Activated T-cell treated with anti-CD3 and anti-CD28 coated beads for 24 hours (primary cell): ENCODE data around the gene EBF3.

ENCODE experiments used
- DNase-seq: peaks from one replicate; pipeline ENCODE4 v3.0.0-alpha.2; 2020; ENCODE audit warnings: low read depth

Gene EBF3

DNA sequence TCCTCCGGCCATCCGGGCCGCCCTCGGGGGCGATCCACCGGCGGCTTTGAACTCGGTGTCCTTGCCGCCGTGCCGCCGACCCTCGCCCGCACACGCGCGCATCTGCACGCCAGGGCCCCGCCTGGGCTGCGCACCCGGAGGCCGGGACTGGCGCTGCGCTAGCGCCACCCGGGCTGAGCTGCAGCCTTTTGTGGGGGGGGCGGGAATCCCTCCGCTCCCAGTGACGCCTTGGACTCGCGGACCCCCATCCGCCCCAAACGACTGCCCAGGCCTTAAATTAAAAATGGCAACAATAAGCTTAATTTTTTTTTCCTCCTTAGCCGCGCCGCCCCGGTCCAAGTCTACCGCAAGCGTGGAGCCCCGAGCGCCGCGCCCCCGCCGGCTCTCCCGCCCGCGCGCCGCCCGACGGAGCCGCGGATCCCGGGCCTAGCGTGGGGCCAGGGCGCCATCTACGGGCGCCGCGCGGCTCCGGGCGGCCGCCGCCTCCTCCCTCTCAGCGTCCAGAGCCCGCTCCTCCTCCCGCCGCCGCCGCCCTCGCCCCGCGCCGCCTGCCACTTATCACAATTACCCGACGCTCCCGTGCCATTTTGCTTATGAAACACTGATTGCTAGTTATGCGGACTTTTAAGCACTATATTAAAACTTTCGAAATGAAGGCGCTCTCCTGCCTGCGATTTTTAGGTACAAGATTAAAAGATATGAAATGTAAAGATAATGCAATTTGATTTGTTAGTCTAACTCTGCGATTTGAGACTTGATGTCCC is 7.5 kb upstream of the EBF3 start:
- peak; percentile 40 for DNase-seq

- no peak for DNase-seq
Measured at GRCh38 chr10:129970465-129971364, 6.6 kb upstream of the EBF3 start.

DNA sequence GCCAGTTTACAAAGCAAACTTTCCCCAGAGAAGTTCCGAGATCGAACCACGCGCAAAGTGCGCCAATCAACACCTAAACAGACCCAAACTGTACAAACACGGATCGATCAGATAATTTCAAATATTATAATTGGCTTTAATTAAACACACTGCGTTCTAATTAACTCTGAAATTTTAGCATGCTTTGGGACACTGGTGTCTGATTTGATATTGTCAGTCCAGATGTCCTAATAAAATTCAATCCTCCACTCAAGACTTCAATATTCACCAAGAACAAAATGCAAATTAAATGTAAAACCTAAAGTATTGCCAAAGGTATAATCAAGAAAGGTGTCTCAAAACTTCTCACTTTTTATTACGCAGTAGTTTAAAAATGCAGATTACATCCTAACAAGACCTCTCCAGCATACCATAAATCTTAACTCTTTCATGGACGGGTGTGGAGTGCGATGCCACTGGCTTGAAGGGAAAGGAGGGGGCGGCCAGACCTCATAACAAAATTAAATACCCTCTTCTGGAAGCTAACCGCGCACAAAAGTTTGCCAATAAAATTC is 5.9 kb upstream of the EBF3 start:
- DNase-seq, result no peak

- no peak for DNase-seq
Measured at GRCh38 chr10:129969184-129969910, 5.3 kb upstream of the EBF3 start.

DNA sequence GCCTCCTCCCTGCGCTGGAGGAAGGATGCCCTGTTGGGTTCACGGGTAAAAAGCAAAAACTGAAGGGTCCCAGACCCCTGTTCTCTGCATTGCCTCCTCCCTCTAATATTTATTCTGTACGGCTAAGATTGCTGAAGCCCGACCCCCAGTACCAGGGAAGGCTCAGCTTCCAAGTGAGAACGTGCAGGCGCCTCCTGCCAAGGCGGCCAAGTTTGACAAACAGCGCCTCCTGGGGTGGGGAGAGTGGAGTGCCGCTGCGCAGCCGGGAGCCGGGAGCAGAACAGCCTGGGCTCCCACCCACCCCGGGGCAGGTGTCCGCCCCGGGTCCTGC is 4.7 kb upstream of the EBF3 start:
- peak; percentile 39 for DNase-seq

DNA sequence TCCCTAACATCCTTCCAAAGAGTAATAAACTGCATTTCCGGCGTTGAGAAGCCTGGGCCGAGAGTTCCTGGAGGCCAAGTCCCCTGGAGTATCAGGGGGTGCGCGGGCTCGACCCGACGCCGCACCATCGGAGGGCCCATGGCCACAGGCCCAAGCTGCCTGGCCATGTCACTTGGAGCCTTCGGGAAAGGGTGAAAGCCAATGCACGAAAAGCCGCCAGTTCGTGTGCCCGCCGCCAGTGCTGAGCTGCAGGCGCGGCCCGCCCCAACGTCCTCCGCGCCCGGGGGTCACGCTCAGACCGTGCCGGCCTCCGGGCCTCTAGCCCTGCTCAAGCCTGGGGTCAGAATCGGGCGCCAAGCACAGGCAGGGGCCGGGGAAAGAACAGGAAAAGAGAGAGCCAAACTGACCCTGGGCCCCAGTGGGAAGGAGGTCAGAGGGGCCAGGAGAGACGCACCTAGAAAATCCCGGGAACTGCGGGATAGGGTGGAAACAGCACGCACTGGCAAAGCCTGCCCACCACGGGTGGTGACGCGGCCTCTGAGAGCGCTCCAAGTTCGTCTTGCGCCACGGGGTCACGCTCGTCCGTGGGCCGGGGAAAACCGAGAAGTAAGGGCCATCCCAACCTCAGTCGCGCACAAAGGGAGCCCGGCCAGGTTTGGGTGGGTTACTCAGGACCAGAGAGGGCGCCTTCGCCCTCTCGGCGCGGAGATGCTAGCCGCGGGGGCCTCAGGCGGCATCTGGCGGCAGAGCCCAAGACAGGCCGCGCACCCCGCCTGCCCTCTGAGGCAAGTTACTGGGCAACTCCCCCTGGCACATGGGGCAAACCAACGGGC is 4.2 kb upstream of the EBF3 start:
- no peak for DNase-seq

DNA sequence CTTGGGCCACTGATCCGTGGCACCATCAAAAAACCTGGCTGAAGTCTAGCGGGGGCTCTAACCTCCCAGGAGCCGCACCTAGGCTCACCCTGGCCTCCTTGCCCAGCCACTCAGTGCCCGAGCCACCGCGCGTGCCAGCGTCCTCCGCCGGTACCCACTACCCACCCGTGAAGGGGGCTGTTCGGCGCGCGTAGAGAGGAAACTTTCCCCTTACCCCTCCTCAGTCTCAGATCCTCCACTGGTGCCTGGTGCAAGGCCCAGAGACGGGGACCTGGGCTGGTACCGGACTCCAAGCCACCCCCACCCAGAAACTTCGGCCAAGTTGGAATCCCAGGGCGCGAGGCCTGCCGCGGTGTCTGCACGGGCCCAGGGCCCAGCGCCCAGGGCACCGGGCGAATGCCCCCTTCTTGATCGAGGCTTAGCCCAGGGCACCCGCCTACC is 3.5 kb upstream of the EBF3 start:
- no peak for DNase-seq

DNA sequence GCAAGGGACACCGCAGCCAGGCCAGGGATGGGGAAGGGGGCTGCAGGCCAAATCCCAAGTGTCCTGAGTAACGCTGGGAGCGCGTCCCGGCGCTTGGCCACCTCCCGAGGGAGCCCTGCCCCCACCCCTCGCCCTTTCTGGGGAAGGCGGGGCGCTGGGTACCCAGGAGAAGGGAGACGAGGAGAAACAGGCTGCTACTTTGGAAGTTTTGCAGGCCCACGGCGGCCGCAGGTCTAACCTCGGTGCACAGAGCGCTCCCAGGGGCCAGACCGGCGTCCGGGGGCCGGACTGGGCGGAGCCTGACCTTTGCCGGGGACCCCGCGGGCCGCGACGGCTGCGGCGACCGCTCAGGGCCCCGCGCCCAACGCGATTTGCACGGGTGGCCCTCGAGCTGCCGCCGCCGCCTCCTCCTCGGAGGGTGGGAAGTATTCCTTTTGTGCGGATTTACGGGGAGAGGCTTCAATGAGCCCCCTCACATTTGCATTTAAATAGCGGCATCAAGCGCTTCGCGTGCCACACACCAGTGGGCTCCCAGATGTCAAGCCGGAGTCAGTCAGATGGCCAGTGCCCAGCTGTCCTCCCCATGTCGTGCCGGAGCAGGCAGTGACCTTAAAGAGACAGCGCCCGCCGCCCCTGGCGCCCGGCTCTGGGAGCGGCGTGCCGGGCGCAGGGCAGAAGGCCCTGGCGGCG is 3.0 kb upstream of the EBF3 start:
- no peak for DNase-seq

DNA sequence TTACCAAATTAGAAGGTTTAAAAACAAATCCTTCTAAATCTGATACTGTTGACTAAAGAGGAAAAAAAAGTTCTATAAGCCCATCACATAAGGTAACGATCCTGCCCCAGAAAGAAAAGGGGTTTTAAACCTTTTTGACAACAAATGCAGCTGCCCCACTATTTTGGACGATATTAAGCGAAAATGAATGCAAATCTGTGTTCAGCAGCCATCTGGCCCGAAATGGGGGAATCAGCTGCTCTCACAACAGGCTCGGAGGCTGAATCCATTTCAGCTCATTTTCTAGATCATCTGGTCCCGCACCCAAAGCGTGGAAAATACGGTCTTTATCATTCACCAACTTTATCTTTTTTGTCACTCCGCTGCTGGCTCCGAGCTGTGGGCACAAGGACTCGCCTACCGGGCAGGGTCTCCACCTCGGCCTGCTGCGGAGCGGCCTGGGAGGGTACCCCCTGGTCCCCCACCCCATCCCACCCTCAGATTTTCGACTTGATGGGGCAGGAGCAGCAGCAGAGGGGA is 2.4 kb upstream of the EBF3 start:
- no peak for DNase-seq

DNA sequence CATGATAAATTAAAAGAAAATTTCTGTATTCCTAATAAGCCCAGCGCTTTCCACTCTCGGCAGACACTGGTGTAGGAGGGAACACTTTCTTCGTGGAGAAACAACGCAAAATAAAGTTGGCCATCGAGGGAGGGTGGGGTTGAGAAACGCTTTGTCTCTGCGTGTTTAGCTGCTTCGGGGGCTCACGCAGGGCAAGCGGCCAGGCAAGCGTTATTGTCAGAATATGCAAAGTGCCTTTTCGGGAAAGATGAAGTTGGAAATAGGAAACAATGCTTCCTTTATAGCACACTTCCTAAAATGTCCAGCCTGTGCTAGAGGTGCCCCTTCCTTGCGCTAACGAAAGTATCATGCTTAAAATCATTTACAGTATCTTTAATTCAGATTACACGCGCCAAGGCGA is 1.9 kb upstream of the EBF3 start:
- no peak for DNase-seq

DNA sequence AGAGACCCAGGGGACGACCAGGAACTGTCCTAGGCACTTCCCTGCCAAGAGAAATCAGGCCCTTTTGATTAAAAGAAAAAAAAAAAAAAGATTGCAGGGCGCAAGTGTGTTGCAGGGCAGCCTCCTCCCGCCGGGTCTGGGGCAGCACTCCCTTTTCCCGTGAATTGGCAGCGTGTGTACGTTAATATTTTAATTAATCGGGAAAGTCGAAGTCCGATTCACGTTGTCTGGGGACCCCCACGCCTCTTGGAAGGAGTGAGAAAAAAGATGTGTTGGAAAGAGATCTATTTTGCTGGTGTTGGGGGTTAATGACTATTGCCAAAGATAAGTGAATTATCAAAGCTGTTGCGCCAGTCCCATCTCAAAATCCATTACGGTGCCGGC is 1.3 kb upstream of the EBF3 start:
- DNase-seq, result no peak

GRCh38 chr10:129964611-129965424 is 744 bp upstream of the EBF3 start:
- no peak for DNase-seq

DNA sequence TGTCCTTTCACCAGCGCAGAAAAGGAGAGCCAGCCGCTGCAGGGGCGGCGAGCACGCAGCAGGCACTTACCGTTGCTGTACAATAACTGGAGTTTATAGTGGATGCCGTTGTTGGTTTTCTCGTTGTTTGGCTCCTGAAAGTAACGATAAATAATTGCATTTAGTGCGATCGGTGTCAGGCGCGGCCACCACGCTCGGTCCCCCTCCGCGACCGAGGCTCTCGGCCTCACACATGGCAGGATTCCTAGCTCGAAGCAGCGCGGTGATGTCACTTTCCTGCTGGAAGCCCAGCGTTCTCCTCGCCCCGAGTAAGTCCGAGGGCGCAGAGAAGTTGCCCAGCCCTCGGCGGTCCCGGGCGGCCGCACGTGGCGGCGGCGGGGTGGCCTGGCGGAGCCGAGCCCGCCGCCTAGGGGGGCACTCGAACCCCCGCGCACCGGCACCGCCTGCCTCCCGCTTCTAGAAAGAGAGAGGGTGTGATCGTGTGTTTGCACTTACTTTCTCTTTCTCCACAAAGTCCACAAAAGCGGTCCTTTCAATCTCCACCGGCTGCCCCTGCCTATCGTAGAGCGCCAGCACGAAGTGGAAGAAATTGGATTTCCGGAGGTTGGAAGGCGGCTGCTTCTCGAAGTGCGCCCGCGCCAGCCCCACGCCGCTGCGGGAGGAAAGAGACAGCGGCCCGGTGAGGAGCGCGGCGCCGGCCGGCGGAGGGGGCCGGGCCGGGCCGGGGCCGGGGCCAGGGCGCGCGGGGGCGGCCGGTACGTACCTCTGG is 1.0 kb downstream of the EBF3 start:
- no peak for DNase-seq

DNA sequence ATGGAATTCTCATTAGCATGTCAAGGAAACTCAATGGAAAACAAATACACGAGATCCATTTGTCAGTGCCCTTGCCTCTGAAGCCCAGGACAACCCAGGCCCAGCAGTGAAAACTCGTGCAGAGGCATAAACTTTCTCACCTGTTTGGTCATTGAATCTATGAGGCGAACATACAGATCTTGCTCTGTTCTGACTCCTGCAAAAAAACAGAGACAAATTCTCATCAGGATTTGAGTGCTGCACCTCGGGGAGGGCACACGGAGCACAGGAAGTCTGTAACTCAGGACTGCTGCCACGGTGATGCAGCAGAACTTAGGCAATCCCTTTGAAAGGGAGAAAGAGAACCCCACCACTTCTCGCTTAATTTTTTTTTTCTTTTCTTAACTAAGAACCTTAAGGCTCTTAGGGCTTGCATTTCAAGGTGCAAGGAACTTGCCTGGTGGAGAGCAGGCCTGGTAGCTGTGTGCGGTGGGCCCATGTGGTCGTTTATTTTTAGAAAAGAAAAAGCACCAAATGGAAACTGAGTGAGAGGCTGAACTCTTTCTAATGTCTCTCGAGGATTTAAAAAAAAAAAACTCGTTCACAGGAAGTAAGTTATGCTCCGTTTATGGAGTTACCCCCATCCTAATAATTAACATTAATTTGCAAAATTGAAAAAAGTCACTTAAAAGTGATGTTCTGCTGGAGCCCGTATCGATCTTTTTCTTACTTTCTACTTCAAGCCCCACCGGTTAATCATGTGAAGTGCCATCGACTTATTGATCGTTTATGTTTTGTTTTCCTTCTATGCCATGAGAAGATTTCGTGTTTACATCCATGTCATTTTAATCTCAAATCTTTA is 1.8 kb downstream of the EBF3 start:
- no peak for DNase-seq

DNA sequence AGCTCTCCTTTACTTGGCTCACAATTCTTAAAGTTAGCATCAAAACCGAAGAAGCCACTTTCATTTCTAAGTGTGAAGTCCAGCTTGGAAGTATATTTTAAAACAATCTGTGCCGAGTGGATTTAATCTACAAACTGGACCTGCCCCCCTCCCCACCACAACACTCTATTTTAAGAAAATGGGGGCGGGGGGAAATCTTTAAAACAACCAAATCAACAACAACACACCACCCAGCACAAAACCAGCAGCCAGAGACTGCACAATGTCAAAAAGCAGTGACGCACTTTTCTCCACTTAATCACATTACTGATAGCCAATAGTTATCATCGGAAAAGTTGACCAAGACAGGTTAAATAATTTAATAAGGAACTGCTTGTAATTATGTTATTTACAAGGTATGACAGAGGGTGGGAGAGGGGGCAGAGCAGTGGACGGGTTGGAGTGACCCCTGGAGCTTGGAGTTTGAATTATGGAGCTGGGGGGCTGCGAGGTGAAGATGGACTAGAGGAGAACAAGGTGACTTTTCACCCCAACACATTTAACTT is 2.8 kb downstream of the EBF3 start:
- DNase-seq, result no peak

DNA sequence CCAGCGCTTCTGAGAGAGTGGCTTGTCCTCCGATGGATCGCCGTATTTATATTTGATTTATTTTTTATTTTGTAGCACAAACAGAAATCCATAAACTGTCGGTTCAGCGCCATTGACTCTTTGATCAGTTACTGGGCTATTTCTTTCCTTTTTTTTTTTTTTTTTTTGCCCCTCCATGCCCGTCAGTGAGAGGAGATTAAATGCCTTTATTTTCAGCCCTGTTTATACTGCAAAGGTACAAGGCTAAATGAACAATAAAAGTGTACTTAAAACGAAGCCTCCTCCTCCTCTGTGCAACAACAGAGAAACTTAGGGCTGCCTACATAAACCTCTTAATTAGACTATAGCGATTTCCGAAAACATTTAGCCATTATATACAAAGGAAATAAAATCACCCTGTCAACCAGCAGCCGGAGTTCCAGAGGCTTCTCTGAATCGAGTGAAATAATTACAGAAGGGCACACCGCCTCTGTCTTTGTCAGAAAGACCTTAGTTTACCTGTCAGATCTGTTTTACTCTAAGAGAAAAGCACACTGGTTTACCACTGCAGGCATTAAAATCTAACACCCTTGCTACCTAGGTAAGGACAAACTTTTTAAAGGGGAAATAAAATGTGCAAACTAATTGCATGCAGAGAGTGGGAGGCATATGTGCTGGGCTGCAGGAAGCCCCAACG is 3.5 kb downstream of the EBF3 start:
- no peak for DNase-seq
